Upper lobe of right lung (tissue), 1 donor: ENCODE measurements around the gene AEBP2. TPM values are rescaled to one million over a fixed set of nuclear protein-coding genes. Genes with fewer than 3 reads are reported as not detected.

Source experiments
- ATAC-seq: fragments of 200-7000 bp; cut with Tn5 transposase; one replicate; pipeline ENCODE4 v1.9.1; 2020; ENCODE audit warnings: mild to moderate bottlenecking, moderate library complexity
- DNase-seq: peaks from one replicate; pipeline ENCODE4 v3.0.0-alpha.2; 2020
- H3K27ac ChIP-seq: fragments of 200-600 bp; one replicate; pipeline ENCODE4 v1.8.0; 2022
- H3K27me3 ChIP-seq: fragments of 200-600 bp; one replicate; pipeline ENCODE4 v1.8.0; 2022; ENCODE audit warnings: mild to moderate bottlenecking
- H3K36me3 ChIP-seq: fragments of 200-600 bp; one replicate; pipeline ENCODE4 v1.8.0; 2022
- H3K4me1 ChIP-seq: fragments of 200-600 bp; one replicate; pipeline ENCODE4 v1.8.0; 2022
- H3K4me3 ChIP-seq: fragments of 200-600 bp; one replicate; pipeline ENCODE4 v1.8.0; 2022; ENCODE audit warnings: mild to moderate bottlenecking
- H3K9me3 ChIP-seq: fragments of 200-600 bp; one replicate; pipeline ENCODE4 v1.8.0; 2022
- CTCF ChIP-seq: fragments of 200-600 bp; IDR thresholded peaks from one replicate; pipeline ENCODE4 v1.8.0; 2022; ENCODE audit warnings: antibody characterized with exemption
- intact Hi-C: fragments of 100-400 bp; cut with DNase I; formaldehyde crosslinking; loops from one replicate; pipeline ENCODE4 v1.11.0; 2022
- total RNA-seq: library from RNA; stranded (reverse); fragmentation: NEBNext Ultra II Directional; extraction: Animal tissue kit (Norgen Biotek cat#: 25700); gene quantifications from one replicate; pipeline ENCODE4 v1.2.1, GENCODE V29; 2021
- donor health status: DM: no; HTN: yes; CAD: no; lungs with severe emphysema.

Gene AEBP2
- total RNA-seq, 1 donor from 2014 or later, result 40.1 TPM

- peaks cover 8% of the 10 kb centered on the region for H3K36me3 ChIP-seq
- ATAC-seq, result no peak
- H3K27me3 ChIP-seq, result no peaks in the 10 kb centered on the region
- H3K4me3 ChIP-seq, result no peak overlapping the region
- no peaks in the 10 kb centered on the region for H3K9me3 ChIP-seq
- no peak overlapping the region for H3K27ac ChIP-seq
- intact Hi-C loops, result no loop called here
- TF ChIP-seq CTCF, result no peak
- no peaks in the 10 kb centered on the region for H3K4me1 ChIP-seq
- no peak for DNase-seq
These were observed 81.5 kb downstream of the AEBP2 start for GRCh38 chr12:19520646-19521415.

DNA sequence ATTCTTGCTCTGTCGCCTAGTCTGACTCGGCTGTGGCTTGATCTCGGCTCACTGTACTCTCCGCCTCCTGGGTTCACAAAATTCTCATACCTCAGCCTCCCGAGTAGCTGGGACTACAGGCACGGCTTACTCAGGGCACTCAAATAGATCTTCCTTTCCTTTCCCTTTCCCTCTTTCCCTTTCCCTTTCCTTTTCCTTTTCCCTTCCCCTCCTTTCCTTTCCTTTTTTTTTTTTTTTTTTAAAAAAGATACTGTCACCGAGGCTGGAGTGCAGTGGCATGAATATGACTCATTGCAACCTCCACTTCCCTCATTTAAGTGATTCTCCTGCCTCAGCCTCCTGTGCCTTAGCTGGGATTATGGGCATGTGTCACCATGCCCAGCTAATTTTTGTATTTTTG is 86.0 kb downstream of the AEBP2 start:
- intact Hi-C loops, result no loop called here
- no peak overlapping the region for H3K4me3 ChIP-seq

DNA sequence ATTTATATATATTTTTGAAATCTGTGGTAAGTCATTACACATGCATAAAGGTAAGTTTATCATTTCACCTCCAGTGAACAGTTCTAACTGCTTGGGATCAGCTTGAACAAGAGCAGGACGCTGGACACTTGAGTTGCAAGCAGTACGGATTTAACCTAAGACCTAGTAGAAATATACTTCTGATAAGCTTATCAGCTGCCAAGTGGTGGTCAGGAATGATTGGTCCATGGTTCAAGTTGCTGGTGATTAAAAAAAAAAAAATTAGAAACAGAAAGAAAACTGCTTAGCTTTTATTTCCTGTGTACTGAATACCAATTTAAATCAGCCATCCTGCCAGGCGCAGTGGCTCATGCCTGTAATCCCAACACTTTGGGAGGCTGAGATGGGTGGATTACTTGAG is 88.6 kb downstream of the AEBP2 start:
- Histone ChIP-seq H3K4me1 (no peaks in the 10 kb centered on the region), H3K36me3 (no peaks in the 10 kb centered on the region), H3K27me3 (no peaks in the 10 kb centered on the region), H3K27ac (no peak overlapping the region), H3K4me3 (no peak overlapping the region), H3K9me3 (no peaks in the 10 kb centered on the region)
- ATAC-seq (no peak), DNase-seq (no peak)
- no peak for TF ChIP-seq CTCF
- intact Hi-C loops, result no loop called here

More for the DNA sequence above, 86.0 kb downstream of the AEBP2 start:
- no peaks in the 10 kb centered on the region for H3K27me3 ChIP-seq
- no peaks in the 10 kb centered on the region for H3K36me3 ChIP-seq
- no peaks in the 10 kb centered on the region for H3K9me3 ChIP-seq
- no peak overlapping the region for H3K27ac ChIP-seq
- DNase-seq (no peak), ATAC-seq (no peak)
- no peak for TF ChIP-seq CTCF
- H3K4me1 ChIP-seq, result no peaks in the 10 kb centered on the region

DNA sequence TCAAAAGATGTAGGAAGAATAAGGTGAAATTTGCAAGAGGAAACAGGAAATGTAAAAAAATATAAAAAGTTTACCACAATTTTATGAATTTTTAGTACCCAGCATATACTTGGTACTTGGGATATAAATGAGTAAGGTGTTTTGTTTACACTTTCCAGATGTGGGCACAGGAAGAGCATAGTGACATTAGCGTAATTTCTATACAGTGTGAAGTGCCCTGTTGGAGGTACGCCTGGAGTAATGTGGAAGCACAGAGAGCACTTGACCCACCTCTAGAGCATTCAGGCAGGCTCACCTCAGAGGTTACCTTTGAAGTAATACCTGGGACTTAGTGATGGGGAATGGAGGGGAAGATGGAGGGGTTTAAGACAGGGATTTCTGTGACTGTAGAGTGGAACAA is 89.5 kb downstream of the AEBP2 start:
- H3K9me3 ChIP-seq, result no peaks in the 10 kb centered on the region
- H3K4me1 ChIP-seq, result no peaks in the 10 kb centered on the region
- H3K27me3 ChIP-seq, result no peaks in the 10 kb centered on the region
- peak; percentile 42 for ATAC-seq
- H3K27ac ChIP-seq, result no peak overlapping the region
- no peak overlapping the region for H3K4me3 ChIP-seq
- DNase-seq, result no peak
- no peaks in the 10 kb centered on the region for H3K36me3 ChIP-seq
- no peak for TF ChIP-seq CTCF
- intact Hi-C loops, result no loop called here

- ATAC-seq (no peak), DNase-seq (no peak)
- H3K27me3 ChIP-seq, result no peaks in the 10 kb centered on the region
- H3K27ac ChIP-seq, result no peak overlapping the region
- intact Hi-C loops, result no loop called here
- no peaks in the 10 kb centered on the region for H3K36me3 ChIP-seq
- no peak for TF ChIP-seq CTCF
- H3K9me3 ChIP-seq, result no peaks in the 10 kb centered on the region
- H3K4me1 ChIP-seq, result no peaks in the 10 kb centered on the region
- no peak overlapping the region for H3K4me3 ChIP-seq
These were observed 90.8 kb downstream of the AEBP2 start for GRCh38 chr12:19529951-19530636.
